Brain microvascular endothelial cell (primary cell): ENCODE data around the gene APC2.
A peak's percentile ranks its signal among the peaks of the same experiment; 100 is the strongest.

Source experiments
- DNase-seq: peaks from one replicate; pipeline ENCODE4 v3.0.0-alpha.2; 2020
- H3K27ac ChIP-seq: fragments of 250-450 bp; sonication (Bioruptor Pico); 2 replicates; pipeline ENCODE4 v1.5.1; 2020; ENCODE audit warnings: mild to moderate bottlenecking, moderate library complexity
- H3K27me3 ChIP-seq: fragments of 250-450 bp; sonication (Bioruptor Pico); replicated peaks from 2 replicates; pipeline ENCODE4 v1.5.1; 2020; ENCODE audit warnings: mild to moderate bottlenecking
- H3K36me3 ChIP-seq: fragments of 250-450 bp; sonication (Bioruptor Pico); replicated peaks from 2 replicates; pipeline ENCODE4 v1.5.1; 2020; ENCODE audit warnings: mild to moderate bottlenecking
- H3K4me3 ChIP-seq: 2 replicates; pipeline ENCODE4 v1.5.1; 2011; ENCODE audit warnings: low read depth, mild to moderate bottlenecking, control low read depth, low read length, moderate library complexity
- in situ Hi-C: cut with HindIII; loops from 2 replicates; pipeline ENCODE4 v1.10.0; 2017; ENCODE audit warnings: low sequenced_read_pairs, low pct_ligation_motif_present
- TF ChIP-seq, protein P1 (sequence below): IDR thresholded peaks from 2 replicates; pipeline ENCODE4 v1.5.1; 2011; ENCODE audit warnings: low read depth, mild to moderate bottlenecking, moderate library complexity, low read length, control low read depth, inconsistent platforms; ENCODE audit errors: missing control alignments

APC2 gene

DNA sequence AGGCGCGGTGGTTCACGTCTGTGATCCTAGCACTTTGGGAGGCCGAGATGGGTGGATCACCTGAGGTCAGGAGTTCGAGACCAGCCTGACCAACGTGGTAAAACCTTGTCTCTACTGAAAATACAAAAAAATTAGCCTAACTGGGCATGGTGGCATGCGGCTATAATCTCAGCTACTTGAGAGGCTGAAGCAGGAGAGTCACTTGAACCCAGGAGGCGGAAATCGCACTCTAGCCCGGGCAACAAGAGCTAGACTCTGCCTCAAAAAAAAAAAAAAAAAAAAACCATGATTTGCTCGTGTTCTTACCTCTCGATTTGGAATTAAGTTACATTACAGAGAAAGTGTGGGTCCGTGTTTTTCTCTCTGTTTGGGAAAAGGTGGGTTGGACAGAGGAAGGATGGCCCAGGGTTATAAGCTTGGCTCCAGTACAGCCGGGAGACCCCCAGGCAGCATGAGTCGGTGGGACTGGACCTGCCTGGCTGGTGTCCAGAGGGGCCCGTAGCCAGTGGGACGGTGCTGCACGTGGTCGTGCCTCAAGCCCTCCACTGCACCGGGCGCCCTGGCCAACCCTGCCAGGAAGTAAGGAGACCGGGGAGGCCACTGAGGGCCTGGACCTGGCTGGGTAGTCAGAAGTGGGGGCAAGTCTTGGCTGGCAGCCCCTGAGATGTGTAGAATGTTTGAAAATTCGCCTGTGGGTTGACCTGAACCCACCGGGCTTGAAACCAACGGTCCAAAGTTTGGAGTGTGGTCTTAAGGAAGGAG lies 8.1 kb upstream of the APC2 start:
- TF ChIP-seq, protein P1, sequence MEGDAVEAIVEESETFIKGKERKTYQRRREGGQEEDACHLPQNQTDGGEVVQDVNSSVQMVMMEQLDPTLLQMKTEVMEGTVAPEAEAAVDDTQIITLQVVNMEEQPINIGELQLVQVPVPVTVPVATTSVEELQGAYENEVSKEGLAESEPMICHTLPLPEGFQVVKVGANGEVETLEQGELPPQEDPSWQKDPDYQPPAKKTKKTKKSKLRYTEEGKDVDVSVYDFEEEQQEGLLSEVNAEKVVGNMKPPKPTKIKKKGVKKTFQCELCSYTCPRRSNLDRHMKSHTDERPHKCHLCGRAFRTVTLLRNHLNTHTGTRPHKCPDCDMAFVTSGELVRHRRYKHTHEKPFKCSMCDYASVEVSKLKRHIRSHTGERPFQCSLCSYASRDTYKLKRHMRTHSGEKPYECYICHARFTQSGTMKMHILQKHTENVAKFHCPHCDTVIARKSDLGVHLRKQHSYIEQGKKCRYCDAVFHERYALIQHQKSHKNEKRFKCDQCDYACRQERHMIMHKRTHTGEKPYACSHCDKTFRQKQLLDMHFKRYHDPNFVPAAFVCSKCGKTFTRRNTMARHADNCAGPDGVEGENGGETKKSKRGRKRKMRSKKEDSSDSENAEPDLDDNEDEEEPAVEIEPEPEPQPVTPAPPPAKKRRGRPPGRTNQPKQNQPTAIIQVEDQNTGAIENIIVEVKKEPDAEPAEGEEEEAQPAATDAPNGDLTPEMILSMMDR = no peak
- Histone ChIP-seq H3K27ac (no peak overlapping the region), H3K27me3 (peaks cover 11% of the 10 kb centered on the region), H3K4me3 (no peak overlapping the region), H3K36me3 (peaks cover 37% of the 10 kb centered on the region)
- DNase-seq = no peak
- in situ Hi-C loops = no loop called here

DNA sequence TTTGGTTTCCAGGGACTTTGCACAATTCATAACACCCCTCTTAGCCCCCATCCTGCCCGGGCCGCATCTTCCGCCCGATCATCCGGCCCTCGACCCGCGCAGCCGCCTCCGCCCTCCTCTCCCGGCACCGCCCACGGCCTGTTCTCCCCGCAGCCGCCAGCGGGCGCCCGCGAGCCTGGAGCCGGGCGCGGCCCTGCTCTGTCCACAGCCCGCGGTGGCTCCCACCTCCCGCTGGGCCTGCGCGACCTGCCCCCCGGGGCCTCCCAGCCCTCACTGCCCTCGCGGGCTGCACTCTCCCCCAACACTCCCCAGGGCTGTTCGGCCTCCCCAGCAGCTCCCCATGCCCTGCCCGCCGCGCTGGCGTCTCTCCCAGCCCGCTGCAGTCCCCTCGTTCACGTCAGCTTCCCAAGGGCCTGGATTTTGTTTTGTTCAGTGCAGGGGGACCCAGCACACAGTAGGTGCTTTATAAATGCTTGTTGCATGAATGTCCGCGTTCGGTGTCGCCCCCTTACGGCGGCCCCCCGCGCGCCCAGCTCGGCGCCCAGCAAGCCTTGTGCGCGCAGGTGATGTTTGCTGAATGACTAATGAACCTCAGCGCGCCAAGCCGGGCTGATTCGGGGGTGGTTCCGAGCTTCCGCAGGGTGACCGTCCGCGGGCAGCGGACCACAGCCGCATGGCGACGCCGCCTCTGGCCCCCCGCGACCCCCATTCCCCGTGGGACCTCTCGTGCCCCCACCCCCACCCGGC lies 4.6 kb upstream of the APC2 start:
- Histone ChIP-seq H3K36me3 (peaks cover 30% of the 10 kb centered on the region), H3K27ac (no peak overlapping the region), H3K27me3 (peaks cover 31% of the 10 kb centered on the region), H3K4me3 (peak overlapping the region; percentile 35)
- TF ChIP-seq, protein P1 = peak; percentile 58
- DNase-seq = peak; percentile 37
- in situ Hi-C loops = no loop called here

DNA sequence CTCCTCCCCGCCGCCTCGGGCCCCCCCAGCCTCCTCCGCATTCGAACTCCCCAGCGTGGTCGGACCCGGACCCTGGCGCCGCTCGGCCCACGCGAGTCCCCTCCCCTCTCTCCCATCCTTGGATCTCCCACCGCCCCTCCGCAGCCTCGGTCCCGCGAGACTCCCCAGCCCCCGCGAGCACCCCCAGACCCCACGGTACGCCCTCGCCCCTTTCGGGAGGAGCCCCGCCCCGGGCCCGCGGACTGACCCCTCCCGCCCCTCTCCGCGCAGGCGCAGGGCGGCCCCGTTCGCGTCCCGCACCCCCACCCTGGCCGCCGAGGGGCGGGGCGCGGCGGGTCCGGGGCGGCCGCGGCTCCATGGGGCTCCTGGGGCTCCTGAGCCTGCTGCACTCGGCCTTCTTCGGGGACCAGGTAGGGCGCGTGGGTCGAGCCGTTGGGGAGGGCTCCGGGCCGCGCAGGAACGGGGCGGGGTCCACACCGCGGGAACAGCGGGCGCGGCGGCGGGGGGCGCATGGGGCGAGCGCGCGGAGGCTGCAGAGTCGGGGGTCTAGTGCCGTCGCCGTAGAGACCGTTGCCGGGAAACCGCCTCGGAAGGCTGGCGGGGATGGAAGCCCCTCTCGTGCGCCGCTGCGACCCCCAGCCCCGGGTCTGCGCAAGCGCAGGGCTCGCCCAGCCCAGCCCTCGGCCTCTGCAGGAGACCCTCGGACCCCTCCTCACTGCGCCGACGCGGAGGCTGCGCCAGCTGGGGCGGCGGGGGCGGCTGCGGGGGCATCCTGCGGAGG lies 3.8 kb upstream of the APC2 start:
- TF ChIP-seq, protein P1 = no peak
- no peak for DNase-seq
- H3K27ac ChIP-seq = no peak overlapping the region
- H3K4me3 ChIP-seq = no peak overlapping the region
- in situ Hi-C loops = no loop called here
- H3K36me3 ChIP-seq = peaks cover 22% of the 10 kb centered on the region
- H3K27me3 ChIP-seq = peaks cover 39% of the 10 kb centered on the region

DNA sequence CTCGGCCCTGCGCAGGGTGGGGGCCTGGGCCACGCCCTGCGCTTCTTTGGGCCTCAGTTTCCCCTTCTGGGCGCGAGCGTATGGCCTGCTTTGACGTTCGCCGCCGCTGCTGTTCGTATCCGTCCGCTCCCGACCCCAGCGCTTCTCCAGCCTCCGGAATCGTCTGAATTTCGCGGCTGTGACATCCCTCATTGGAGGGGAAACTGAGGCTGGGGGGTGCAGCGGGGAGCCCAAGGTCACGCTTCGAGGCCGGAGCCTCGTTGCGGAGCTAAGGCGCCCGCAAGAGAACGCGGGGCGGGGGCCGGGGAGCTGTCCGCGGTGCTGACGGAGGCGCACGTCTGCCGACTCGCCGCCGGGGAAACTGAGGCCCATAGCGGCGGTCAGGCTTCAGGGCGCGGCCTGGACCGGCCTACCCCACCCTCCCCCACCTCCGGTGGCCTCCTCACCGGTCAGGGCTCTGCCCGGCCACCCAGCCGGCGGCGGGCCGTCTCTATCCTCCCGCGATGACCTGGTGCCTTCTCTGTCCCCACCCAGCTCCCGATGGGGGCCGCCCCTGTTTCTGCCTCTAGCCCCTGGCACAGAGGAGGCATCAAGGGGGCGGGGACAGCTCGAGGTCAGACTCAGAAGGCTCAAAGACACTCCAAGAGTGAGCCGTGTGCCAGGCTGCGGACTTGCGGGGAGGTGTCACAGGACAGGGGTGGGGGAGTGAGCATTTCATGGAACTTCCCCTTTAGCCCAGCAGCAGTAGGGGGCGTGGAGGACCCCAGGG lies 3.0 kb upstream of the APC2 start:
- no peak for DNase-seq
- H3K36me3 ChIP-seq = peaks cover 14% of the 10 kb centered on the region
- peaks cover 46% of the 10 kb centered on the region for H3K27me3 ChIP-seq
- in situ Hi-C loops = no loop called here
- TF ChIP-seq, protein P1 = no peak
- no peak overlapping the region for H3K4me3 ChIP-seq
- no peak overlapping the region for H3K27ac ChIP-seq

DNA sequence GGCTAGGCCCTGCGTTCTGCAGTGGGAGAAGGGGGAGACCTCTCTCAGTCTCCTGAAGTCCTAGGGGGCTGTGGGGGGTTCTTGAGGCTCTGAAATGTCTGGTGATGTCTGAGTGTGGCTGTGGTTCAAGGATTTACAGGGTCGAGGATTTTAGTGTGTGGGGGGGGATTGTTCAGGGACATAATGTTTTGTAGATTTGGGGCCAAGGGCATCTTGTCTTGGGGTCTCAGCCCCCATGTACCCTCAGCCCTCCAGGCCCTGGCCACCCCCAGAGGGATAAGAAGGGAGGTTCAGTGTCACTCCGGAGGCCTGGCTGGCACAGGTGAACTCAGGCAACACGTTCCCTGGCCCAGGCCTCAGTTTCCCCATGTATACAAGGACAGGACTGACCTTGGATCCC lies 2.4 kb upstream of the APC2 start:
- H3K36me3 ChIP-seq = peaks cover 8% of the 10 kb centered on the region
- no peak for DNase-seq
- in situ Hi-C loops = no loop called here
- H3K27me3 ChIP-seq = peaks cover 53% of the 10 kb centered on the region
- TF ChIP-seq, protein P1 = no peak
- no peak overlapping the region for H3K27ac ChIP-seq
- H3K4me3 ChIP-seq = no peak overlapping the region
